Stimulated activated CD8-positive, alpha-beta memory T cell treated with anti-CD3 and anti-CD28 coated beads, Interleukin-12 subunit alpha, Interleukin-12 subunit beta, amount 100 ng/mL, for 1 hour (primary cell): Measurements from ENCODE around the gene STX16.

Source experiments
- DNase-seq: peaks from one replicate; pipeline ENCODE4 v3.0.0-alpha.2; 2020; ENCODE audit warnings: low read depth

Gene STX16, protein sequence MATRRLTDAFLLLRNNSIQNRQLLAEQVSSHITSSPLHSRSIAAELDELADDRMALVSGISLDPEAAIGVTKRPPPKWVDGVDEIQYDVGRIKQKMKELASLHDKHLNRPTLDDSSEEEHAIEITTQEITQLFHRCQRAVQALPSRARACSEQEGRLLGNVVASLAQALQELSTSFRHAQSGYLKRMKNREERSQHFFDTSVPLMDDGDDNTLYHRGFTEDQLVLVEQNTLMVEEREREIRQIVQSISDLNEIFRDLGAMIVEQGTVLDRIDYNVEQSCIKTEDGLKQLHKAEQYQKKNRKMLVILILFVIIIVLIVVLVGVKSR

GRCh38 chr20:58650776-58651558, at the start of gene STX16:
Gene STX16 (plus strand): TSS chr20:58651283. CDS start chr20:58652007, 724 bp downstream.
- peak; percentile 70 for DNase-seq

GRCh38 chr20:58602124-58602523, 49.0 kb upstream of the STX16 start:
- no peak for DNase-seq

- DNase-seq = no peak
These were observed 47.4 kb upstream of the STX16 start for GRCh38 chr20:58603721-58604120.

DNA sequence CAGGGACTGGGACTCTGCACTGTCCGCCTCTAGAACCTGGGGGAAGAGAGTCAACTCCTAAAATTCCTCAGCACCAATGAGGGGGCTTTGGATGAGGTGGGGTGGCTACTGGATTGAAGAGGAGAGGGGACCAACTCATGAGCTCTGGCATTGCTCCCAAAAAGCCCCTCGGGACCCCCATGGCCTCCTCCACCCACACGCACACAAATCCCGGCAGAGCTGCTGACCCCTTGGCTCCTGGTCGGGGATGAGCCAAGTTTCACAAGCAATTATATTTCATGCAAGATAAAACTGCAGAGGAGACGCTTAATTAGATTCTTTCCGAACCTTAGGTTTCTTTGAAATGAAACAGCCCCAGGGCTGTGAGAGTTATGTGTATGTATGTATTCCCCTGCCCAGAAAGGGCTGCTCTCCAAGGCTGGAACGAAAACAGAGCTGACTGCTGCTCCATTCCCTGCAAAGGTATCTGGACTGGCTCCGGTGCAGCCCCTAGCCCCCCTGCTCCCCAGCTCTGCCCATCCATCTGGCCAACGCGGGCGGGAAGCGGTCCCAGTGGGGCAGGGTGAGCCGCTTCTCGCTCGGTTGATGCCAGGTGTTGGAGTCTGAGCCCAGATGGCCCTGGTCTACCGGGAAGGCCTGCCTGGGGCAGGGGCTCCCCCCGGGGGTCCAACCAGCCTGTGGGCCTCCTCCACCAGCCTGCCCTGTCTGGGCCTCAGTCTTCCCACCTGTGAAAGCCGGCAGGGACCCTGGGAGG, 46.8 kb upstream of the STX16 start:
- no peak for DNase-seq

DNA sequence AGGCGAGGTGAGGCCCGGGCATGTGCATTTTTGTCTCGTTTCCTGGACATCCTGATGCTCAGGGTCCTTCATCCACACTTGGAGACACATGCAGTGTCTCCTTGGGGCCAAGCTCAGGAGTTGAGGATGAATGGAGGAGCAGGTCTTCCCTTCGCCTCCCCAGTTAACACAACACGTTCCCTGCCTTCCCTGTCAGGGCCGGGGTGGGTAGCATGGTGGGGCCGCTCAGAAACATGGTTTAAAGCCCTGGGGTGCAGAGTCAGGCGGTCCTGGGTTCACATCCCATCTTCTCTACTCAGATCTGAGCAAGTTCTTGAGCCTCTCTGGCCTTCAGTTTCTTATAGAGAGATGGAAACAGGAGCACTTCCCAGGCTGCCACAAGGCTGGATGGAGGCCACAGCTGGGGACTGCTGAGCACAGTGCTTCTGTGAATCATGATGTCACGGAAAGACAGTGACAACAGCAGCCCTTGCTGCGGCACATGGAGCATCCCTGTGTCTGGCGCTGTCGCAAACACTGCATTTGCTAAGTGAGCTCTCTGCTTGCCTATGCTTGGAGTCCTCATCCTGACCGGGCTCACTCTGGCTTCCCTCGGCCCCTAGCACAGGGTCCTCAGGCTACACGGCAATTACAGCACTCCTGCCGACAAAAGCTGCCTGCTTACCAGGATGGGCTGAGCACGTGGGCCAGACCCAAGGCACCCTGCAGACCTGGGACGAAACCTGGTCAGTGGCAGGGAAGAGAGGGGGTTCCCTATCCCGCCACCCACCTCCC, 45.6 kb upstream of the STX16 start:
- DNase-seq = no peak

GRCh38 chr20:58606184-58606583, 44.9 kb upstream of the STX16 start:
- no peak for DNase-seq

DNA sequence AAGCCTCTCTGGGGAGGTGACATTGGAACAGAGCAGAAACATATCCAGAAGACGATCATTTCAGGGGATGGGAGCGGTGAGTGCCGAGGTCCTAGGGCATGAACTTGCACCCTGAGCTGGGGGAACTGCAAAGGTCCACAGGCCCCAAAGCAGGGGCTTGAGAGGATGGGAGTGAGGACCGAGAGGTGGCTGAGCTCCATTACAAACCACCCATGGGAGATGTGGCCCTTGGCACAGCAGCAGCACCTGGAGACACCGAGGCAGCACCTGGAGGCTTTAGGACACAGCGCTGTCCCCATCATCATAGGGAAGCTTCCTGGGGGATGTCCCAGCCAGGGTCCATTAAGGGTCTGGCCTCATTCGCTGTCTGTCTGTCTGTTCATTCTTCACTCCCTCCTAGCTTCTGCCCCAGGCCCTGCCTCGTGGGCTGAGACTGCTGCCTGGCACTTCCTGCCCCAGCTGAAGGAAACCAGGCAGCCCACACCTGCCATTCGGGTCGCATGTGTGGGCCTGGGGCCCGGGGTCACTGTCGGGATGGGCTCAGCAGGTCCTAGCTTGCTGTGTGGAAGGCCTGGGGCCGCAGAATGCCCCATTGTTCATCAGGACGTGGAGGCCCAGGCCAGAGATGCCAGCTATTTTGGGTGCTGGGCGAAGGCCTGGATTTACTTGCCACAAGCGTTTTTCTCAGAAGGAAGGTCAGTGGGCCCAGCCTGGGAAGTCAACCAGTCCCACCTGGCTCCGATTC, 42.8 kb upstream of the STX16 start:
- no peak for DNase-seq

- no peak for DNase-seq
These were observed 42.1 kb upstream of the STX16 start for GRCh38 chr20:58609026-58609425.

DNA sequence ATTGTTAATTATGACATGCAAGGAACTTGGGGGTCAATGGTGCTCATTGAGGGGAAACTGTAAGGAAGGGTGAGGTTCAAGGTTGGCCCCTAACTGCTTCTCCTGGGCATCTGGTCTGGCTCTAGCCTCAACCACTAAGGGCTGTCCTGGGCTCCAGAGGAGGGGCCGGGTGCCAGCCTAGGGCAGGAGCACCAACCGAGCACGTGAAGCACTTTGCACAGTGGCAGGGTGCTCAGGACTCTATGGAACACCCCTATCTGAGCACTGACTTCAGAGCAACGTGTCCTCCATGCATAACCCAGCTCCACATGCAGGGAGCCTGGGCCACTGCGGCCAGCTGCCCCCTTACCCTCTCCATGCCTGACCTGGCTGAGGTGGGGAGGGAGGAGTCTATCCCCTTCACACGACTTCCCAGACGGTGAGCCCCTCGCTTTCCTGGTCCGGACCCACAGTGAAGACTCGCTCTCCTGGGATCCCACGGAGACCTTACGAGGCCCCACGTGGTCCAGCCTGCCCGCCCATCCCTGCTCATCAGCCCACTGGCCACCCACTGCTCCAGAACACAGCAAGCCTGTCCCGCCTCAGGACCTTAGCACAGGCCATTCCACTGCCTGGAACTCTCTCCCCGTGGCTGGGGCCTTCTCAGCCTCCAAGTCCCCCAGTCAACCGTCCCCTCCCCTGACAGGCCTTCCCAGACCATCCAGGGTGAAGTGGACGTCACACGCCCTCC, 40.8 kb upstream of the STX16 start:
- DNase-seq = no peak

GRCh38 chr20:58610811-58611210, 40.3 kb upstream of the STX16 start:
- DNase-seq = no peak

- no peak for DNase-seq
These were observed 39.6 kb upstream of the STX16 start for GRCh38 chr20:58611236-58612030.

GRCh38 chr20:58612121-58612691, 38.9 kb upstream of the STX16 start:
- no peak for DNase-seq

- no peak for DNase-seq
These were observed 37.8 kb upstream of the STX16 start for GRCh38 chr20:58613061-58613854.

GRCh38 chr20:58614366-58614765, 36.7 kb upstream of the STX16 start:
- DNase-seq = no peak

GRCh38 chr20:58614984-58615760, 35.9 kb upstream of the STX16 start:
- no peak for DNase-seq

GRCh38 chr20:58616411-58616810, 34.7 kb upstream of the STX16 start:
- no peak for DNase-seq

GRCh38 chr20:58617158-58617557, 33.9 kb upstream of the STX16 start:
- DNase-seq = no peak
